GM23248 (cell line): ENCODE data around the gene FAM83E. TPM values are rescaled to one million over a fixed set of nuclear protein-coding genes. Genes with fewer than 3 reads are reported as not detected.
"Not testable (repeated sequence)": the region's sequence is repeated elsewhere in the genome, so short reads cannot be mapped to it uniquely, and the experiment has no call there.

Experiments
- DNase-seq: peaks from one replicate; pipeline ENCODE4 v3.0.0-alpha.2; 2015
- H2AFZ ChIP-seq: fragments of 200-600 bp; sonication (generic); 2 replicates; pipeline ENCODE4 v1.6.1; 2016; ENCODE audit warnings: antibody characterized with exemption
- H3F3A ChIP-seq: fragments of 200-600 bp; sonication (generic); 2 replicates; pipeline ENCODE4 v1.6.1; 2016; ENCODE audit warnings: mild to moderate bottlenecking, antibody characterized with exemption, mixed run types; ENCODE audit not compliant: insufficient read depth
- H3K27ac ChIP-seq: fragments of 200-600 bp; sonication (generic); 2 replicates; pipeline ENCODE4 v1.5.1; 2016; ENCODE audit warnings: mild to moderate bottlenecking
- H3K27me3 ChIP-seq: fragments of 200-600 bp; sonication (generic); replicated peaks from 2 replicates; pipeline ENCODE4 v1.6.1; 2016; ENCODE audit warnings: mild to moderate bottlenecking; ENCODE audit not compliant: insufficient read depth
- H3K36me3 ChIP-seq: fragments of 200-600 bp; sonication (generic); 2 replicates; pipeline ENCODE4 v1.6.1; 2016; ENCODE audit warnings: low read depth, mild to moderate bottlenecking
- H3K4me1 ChIP-seq: fragments of 200-600 bp; sonication (generic); 2 replicates; pipeline ENCODE4 v1.6.1; 2016; ENCODE audit warnings: mild to moderate bottlenecking; ENCODE audit not compliant: insufficient read depth
- H3K4me2 ChIP-seq: fragments of 200-600 bp; sonication (generic); one replicate; pipeline ENCODE4 v1.6.1; 2016; ENCODE audit warnings: mild to moderate bottlenecking; ENCODE audit not compliant: unreplicated experiment
- H3K4me3 ChIP-seq: fragments of 200-600 bp; sonication (generic); 2 replicates; pipeline ENCODE4 v1.5.1; 2016; ENCODE audit warnings: mild to moderate bottlenecking
- H3K79me2 ChIP-seq: fragments of 200-600 bp; sonication (generic); 2 replicates; pipeline ENCODE4 v1.6.1; 2016; ENCODE audit warnings: mild to moderate bottlenecking; ENCODE audit not compliant: insufficient read depth
- H3K9ac ChIP-seq: fragments of 200-600 bp; sonication (generic); 2 replicates; pipeline ENCODE4 v1.6.1; 2016; ENCODE audit warnings: mild to moderate bottlenecking
- H3K9me2 ChIP-seq: fragments of 200-600 bp; sonication (generic); 2 replicates; pipeline ENCODE4 v1.6.1; 2016; ENCODE audit warnings: mixed run types, mild to moderate bottlenecking, moderate library complexity; ENCODE audit not compliant: insufficient read depth
- H3K9me3 ChIP-seq: fragments of 200-600 bp; sonication (generic); one replicate; pipeline ENCODE4 v1.6.1; 2017; ENCODE audit warnings: low read depth
- H4K20me1 ChIP-seq: fragments of 200-600 bp; sonication (generic); 2 replicates; pipeline ENCODE4 v1.6.0; 2016; ENCODE audit not compliant: insufficient read depth
- EZH2 ChIP-seq: fragments of 200-600 bp; sonication (generic); IDR thresholded peaks from 2 replicates; pipeline ENCODE4 v1.6.1; 2018; ENCODE audit warnings: antibody characterized with exemption, mild to moderate bottlenecking; ENCODE audit not compliant: insufficient read depth, poor library complexity, severe bottlenecking
- EZH2phosphoT487 ChIP-seq: fragments of 200-600 bp; sonication (generic); IDR thresholded peaks from 2 replicates; pipeline ENCODE4 v1.6.1; 2018; ENCODE audit warnings: antibody characterized with exemption, moderate library complexity, mild to moderate bottlenecking, low read depth; ENCODE audit not compliant: insufficient read depth
- WGBS, 2 experiments: methylation state at CpG; one replicate each; pipeline ENCODE4 v1.1.6; 2015 to 2017; ENCODE audit warnings: low lambda C conversion rate in 2 of 2, low coverage in 1 of 2; ENCODE audit errors: missing lambda C conversion rate in 2 of 2; 5-methylcytosine and 5-hydroxymethylcytosine counted together
- in situ Hi-C: fragments of 300-500 bp; cut with MboI; formaldehyde crosslinking; loops from 2 replicates; pipeline ENCODE4 v1.15.0; 2020
- polyA plus RNA-seq: library from polyadenylated mRNA; unstranded; fragments of >200 nt; fragmentation: Nextera tagmentation; extraction: Ambion mirVana; gene quantifications from 2 replicates; pipeline ENCODE4 v1.2.1, GENCODE V29; 2016
- total RNA-seq: library from RNA; depleted of rRNA; stranded (reverse); fragments of >200 nt; shearing (Covaris generic); gene quantifications from 2 replicates; pipeline ENCODE4 v1.2.3, GENCODE V29; 2014

Gene FAM83E
- total and polyA plus RNA-seq, 2 experiments from 2014 or later, result not detected

DNA sequence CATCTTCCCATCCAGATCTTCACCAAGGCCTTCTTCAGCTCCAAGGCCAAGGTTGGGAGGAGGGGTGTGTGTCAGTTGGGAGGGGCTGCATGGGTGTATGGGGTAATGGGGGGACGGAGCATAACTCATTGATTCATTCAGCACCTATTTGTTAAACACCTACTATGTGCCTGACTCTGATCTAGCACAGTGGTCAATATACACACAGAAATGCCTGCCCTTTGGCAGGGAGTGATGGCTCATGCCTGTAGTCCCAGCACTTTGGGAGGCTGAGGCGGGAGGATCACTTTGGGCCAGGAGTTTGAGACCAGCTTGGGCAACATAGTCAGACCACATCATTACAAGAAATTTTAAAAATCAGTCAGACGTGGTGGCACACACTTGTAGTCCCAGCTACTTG lies 27.5 kb downstream of the FAM83E start:
- Histone ChIP-seq H3K4me1 (peaks cover 11% of the 10 kb centered on the region), H3K36me3 (no peaks in the 10 kb centered on the region), H3K79me2 (no peaks in the 10 kb centered on the region), H2AFZ (no peak overlapping the region), H3K9me3 (no peaks in the 10 kb centered on the region), H3K4me3 (no peak overlapping the region), H3K9me2 (no peaks in the 10 kb centered on the region), H3K27ac (no peak overlapping the region), H3K9ac (no peak overlapping the region), H3F3A (peaks cover 9% of the 10 kb centered on the region), H3K4me2 (no peak overlapping the region), H3K27me3 (no peaks in the 10 kb centered on the region), H4K20me1 (no peaks in the 10 kb centered on the region)
- WGBS, 2 experiments, result 75% methylated on average over 3 of the region's 3 CpGs
- in situ Hi-C loops, result no loop called here
- no peak for DNase-seq
- TF ChIP-seq EZH2phosphoT487 (no peak), EZH2 (no peak)

DNA sequence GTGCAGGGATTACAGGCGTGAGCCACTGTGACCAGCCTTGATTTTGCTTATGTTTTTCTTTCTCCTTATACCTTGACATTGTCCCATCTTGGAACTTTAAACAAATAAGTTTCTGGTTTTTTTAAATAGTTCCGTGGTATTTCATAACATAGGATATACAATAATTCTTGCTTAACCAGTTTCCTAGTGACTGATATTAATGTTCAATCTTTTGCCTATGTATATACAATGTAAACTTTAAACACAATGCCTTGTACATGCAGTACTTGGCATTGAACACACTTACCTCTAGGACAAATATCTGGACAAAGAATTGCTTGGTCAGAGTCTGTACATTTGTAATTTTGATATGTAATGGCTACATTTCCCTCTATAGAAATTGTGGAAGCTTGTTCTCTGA lies 32.7 kb downstream of the FAM83E start:
- no peaks in the 10 kb centered on the region for H3K9me3 ChIP-seq
- H3F3A ChIP-seq, result no peaks in the 10 kb centered on the region
- no peak for DNase-seq
- 49 to 52% methylated on average over 2 of the region's 2 CpGs for WGBS, 2 experiments
- in situ Hi-C loops, result loop anchor here (5.0 kb wide), 1 partner anchor 75 kb away; no protein-coding TSS in a partner anchor
- H3K27ac ChIP-seq, result no peak overlapping the region
- H3K79me2 ChIP-seq, result no peaks in the 10 kb centered on the region
- no peaks in the 10 kb centered on the region for H4K20me1 ChIP-seq
- H3K4me1 ChIP-seq, result peaks cover 8% of the 10 kb centered on the region
- H3K9ac ChIP-seq, result no peak overlapping the region
- H3K27me3 ChIP-seq, result no peaks in the 10 kb centered on the region
- no peak for TF ChIP-seq EZH2
- H3K4me2 ChIP-seq, result no peak overlapping the region
- H3K4me3 ChIP-seq, result no peak overlapping the region
- no peaks in the 10 kb centered on the region for H3K9me2 ChIP-seq
- no peaks in the 10 kb centered on the region for H3K36me3 ChIP-seq
- H2AFZ ChIP-seq, result no peak overlapping the region

DNA sequence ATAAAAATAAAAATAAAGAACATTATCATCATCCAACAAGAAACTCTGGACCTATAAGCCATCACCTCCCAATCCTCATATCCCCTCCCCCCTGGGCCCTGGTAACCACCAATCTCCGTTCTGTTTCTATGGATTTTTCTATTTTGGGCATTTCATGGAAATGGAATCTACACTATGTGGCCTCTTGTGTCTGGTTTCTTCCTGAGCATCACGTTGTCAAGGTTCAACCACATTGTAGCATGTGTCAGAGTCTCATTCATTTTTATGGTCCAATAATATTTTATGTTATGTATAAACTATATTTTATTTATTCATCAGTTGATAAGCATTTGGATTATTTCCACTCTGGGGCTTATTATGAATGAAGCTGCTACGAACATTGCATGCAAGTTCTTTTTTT lies 36.0 kb downstream of the FAM83E start:
- no peaks in the 10 kb centered on the region for H3K4me1 ChIP-seq
- no peak overlapping the region for H3K9ac ChIP-seq
- no peak overlapping the region for H2AFZ ChIP-seq
- H3K4me2 ChIP-seq, result no peak overlapping the region
- no peak overlapping the region for H3K4me3 ChIP-seq
- H3K79me2 ChIP-seq, result no peaks in the 10 kb centered on the region
- no peaks in the 10 kb centered on the region for H3K9me2 ChIP-seq
- no peaks in the 10 kb centered on the region for H3K36me3 ChIP-seq
- H4K20me1 ChIP-seq, result no peaks in the 10 kb centered on the region
- in situ Hi-C loops, result no loop called here
- peak; percentile 23 for DNase-seq
- WGBS, 2 experiments, result 29 to 36% methylated on average over 3 of the region's 3 CpGs
- no peaks in the 10 kb centered on the region for H3K27me3 ChIP-seq
- H3K9me3 ChIP-seq, result no peaks in the 10 kb centered on the region
- no peaks in the 10 kb centered on the region; the same call in 1 of the 2 replicates for H3F3A ChIP-seq
- TF ChIP-seq EZH2 (no peak), EZH2phosphoT487 (no peak)
- H3K27ac ChIP-seq, result no peak overlapping the region

DNA sequence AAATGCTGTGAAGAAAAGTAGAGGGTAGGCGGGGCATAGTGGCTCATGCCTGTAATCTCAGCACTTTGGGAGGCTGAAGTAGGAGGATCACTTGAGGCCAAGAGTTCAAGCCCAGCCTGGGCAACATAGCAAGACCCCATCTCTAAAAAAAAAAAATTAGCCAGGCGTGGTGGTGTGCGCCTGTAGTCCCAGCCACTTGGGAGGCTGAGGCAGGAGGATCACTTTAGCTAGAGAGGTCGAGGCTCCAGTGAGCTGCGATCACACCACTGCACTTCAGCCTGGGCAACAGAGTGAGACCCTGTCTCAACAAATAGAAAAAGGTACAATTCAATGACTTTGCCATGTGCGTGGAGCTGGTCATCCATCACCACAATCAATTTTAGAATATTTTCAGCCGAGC lies 37.0 kb downstream of the FAM83E start:
- H3K4me1 ChIP-seq, H3K9ac ChIP-seq, H3K9me2 ChIP-seq, H3K4me2 ChIP-seq, H2AFZ ChIP-seq, H3K79me2 ChIP-seq, H3K36me3 ChIP-seq, H3K27me3 ChIP-seq, in situ Hi-C loops, H3K27ac ChIP-seq, H3K9me3 ChIP-seq, H4K20me1 ChIP-seq, H3F3A ChIP-seq, DNase-seq, H3K4me3 ChIP-seq: not testable (repeated sequence)
- WGBS, 2 experiments, result 87 to 90% methylated on average over 7 of the region's 7 CpGs

DNA sequence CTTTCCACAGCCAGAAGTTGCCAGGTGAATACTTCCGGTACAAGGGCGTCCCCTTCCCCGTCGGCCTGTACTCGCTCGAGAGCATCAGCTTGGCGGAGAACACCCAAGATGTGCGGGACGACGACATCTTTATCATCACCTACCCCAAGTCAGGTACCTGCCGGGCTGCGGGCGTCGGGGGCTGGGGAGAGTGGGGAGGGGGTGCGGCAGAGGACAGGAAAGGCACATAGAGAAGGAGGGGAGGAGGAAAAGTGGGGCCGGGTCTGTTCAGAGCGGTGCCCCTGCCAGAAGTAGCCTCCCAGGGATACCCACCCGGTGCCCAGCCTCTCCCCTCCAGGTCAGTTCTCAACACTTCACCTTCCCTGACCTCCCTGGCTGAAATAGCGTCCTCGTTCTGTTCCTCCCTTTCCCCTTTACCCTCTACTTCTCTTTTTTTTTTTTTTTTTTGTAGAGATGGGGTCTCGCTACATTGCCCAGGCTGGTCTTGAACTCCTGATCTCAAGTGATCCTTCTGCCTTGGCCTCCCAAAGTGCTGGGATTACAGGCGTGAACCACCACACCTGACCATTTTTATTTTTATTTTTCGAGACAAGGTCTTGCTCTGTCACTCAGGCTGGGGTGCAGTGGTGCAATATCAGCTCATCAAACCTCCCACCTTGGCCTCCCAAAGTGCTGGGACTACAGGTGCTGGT lies 38.8 kb downstream of the FAM83E start:
- in situ Hi-C loops, result no loop called here
- WGBS, 2 experiments, result 60 to 66% methylated on average over 15 to 23 of the region's 23 CpGs

More for the DNA sequence above, 38.8 kb downstream of the FAM83E start:
- H3K9me3 ChIP-seq, result no peaks in the 10 kb centered on the region
- no peaks in the 10 kb centered on the region for H3K79me2 ChIP-seq
- H3K36me3 ChIP-seq, result no peaks in the 10 kb centered on the region
- no peaks in the 10 kb centered on the region for H3K4me1 ChIP-seq
- H3K27ac ChIP-seq, result no peak overlapping the region
- no peaks in the 10 kb centered on the region for H4K20me1 ChIP-seq
- no peaks in the 10 kb centered on the region; the same call in 1 of the 2 replicates for H3F3A ChIP-seq
- no peak overlapping the region for H3K4me2 ChIP-seq
- H3K4me3 ChIP-seq, result no peak overlapping the region
- no peak overlapping the region for H2AFZ ChIP-seq
- DNase-seq, result no peak
- no peaks in the 10 kb centered on the region for H3K27me3 ChIP-seq
- H3K9me2 ChIP-seq, result no peaks in the 10 kb centered on the region
- TF ChIP-seq EZH2phosphoT487, result no peak
- TF ChIP-seq EZH2, result no peak
- H3K9ac ChIP-seq, result no peak overlapping the region
